A673 (cell line): ENCODE data around the gene GAB2. TPM values are rescaled to one million over a fixed set of nuclear protein-coding genes. Genes with fewer than 3 reads are reported as not detected.

ENCODE experiments used
- BruUV-seq: library from RNA; stranded (reverse); fragments of 400-500 nt; replicated peaks from 2 replicates; lab custom pipeline; 2021; lab: Mats Ljungman, UMichigan
- CTCF ChIA-PET: fragments of 300-600 bp; sonication (Branson Sonifier 250); formaldehyde crosslinking; loops from one replicate; lab custom pipeline; 2022; ENCODE audit warnings: antibody characterized with exemption; lab: Charles Lee
- POLR2A ChIA-PET: fragments of 300-600 bp; sonication (Branson Sonifier 250); formaldehyde crosslinking; loops from one replicate; lab custom pipeline; 2022; ENCODE audit warnings: antibody characterized with exemption; ENCODE audit not compliant: low non-redundant PET; lab: Charles Lee
- DNase-seq: peaks from one replicate; pipeline ENCODE4 v3.0.0-alpha.2; 2015; ENCODE audit warnings: low spot score
- H3K27ac ChIP-seq: fragments of 200-600 bp; sonication (generic); 2 replicates; pipeline ENCODE4 v1.5.1; 2016; ENCODE audit warnings: mixed run types, low read depth, mild to moderate bottlenecking, mixed read lengths, antibody characterized with exemption, low read length; ENCODE audit not compliant: poor library complexity, severe bottlenecking
- H3K27me3 ChIP-seq: fragments of 200-600 bp; sonication (generic); replicated peaks from 2 replicates; pipeline ENCODE4 v1.6.1; 2017; ENCODE audit warnings: mixed run types, low read depth, mild to moderate bottlenecking, mixed read lengths, antibody characterized with exemption, low read length; ENCODE audit not compliant: insufficient read depth, poor library complexity
- H3K36me3 ChIP-seq: fragments of 200-600 bp; sonication (generic); 2 replicates; pipeline ENCODE4 v1.6.1; 2016; ENCODE audit warnings: mixed run types, mild to moderate bottlenecking, mixed read lengths, antibody characterized with exemption, low read length; ENCODE audit not compliant: insufficient read depth, poor library complexity, severe bottlenecking
- H3K4me1 ChIP-seq: fragments of 200-600 bp; sonication (generic); 2 replicates; pipeline ENCODE4 v1.6.1; 2017; ENCODE audit warnings: mixed run types, mild to moderate bottlenecking, mixed read lengths, antibody characterized with exemption, low read length; ENCODE audit not compliant: insufficient read depth, poor library complexity, severe bottlenecking
- H3K4me3 ChIP-seq: fragments of 200-600 bp; sonication (generic); 2 replicates; pipeline ENCODE4 v1.5.1; 2016; ENCODE audit warnings: low read depth, mixed run types, mild to moderate bottlenecking, mixed read lengths, low read length; ENCODE audit not compliant: poor library complexity, severe bottlenecking
- H3K9me3 ChIP-seq: fragments of 200-600 bp; sonication (generic); 2 replicates; pipeline ENCODE4 v1.6.1; 2016; ENCODE audit warnings: mixed run types, low read depth, mild to moderate bottlenecking, mixed read lengths, antibody characterized with exemption, low read length; ENCODE audit not compliant: poor library complexity, severe bottlenecking
- CTCF ChIP-seq: fragments of 300-800, 200-600 bp; sonication (generic); conservative IDR thresholded peaks from 2 replicates; pipeline ENCODE4 v1.5.1; 2017; ENCODE audit warnings: low read depth, mild to moderate bottlenecking, antibody characterized with exemption, low read length, moderate library complexity, mixed read lengths
- EZH2 ChIP-seq: fragments of 200-600 bp; sonication (generic); IDR thresholded peaks from 2 replicates; pipeline ENCODE4 v1.6.1; 2017; ENCODE audit warnings: borderline replicate concordance, low read depth, mild to moderate bottlenecking, mixed read lengths, antibody characterized with exemption, low read length; ENCODE audit not compliant: poor library complexity, severe bottlenecking
- intact Hi-C: fragments of 100-400 bp; cut with micrococcal nuclease; formaldehyde crosslinking; loops from one replicate; pipeline ENCODE4 v1.10.0; 2022; ENCODE audit not compliant: unreplicated experiment
- total RNA-seq: library from RNA; stranded (reverse); gene quantifications from 2 replicates; pipeline ENCODE4 v1.2.3, GENCODE V29; 2021

The GAB2 gene
- total RNA-seq, 1 experiment from 2014 or later = 21.5 TPM

GRCh38 chr11:78262238-78262637, 155.4 kb downstream of the GAB2 start:
- POLR2A ChIA-PET = no interaction called here
- no TSS peak for BruUV-seq
- CTCF ChIA-PET = no interaction called here

GRCh38 chr11:78261828-78262227, 155.8 kb downstream of the GAB2 start:
- POLR2A ChIA-PET = no interaction called here
- no peaks in the 10 kb centered on the region for H3K36me3 ChIP-seq

More at GRCh38 chr11:78262238-78262637, 155.4 kb downstream of the GAB2 start:
- Histone ChIP-seq H3K27me3 (no peaks in the 10 kb centered on the region), H3K9me3 (no peaks in the 10 kb centered on the region), H3K27ac (no peak overlapping the region), H3K36me3 (no peaks in the 10 kb centered on the region), H3K4me1 (peaks cover 3% of the 10 kb centered on the region), H3K4me3 (no peak overlapping the region)
- DNase-seq = no peak
- intact Hi-C loops = no loop called here
- no peak for TF ChIP-seq EZH2
- no peak for TF ChIP-seq CTCF

GRCh38 chr11:78261367-78261766, 156.3 kb downstream of the GAB2 start:
- BruUV-seq = no TSS peak

More at GRCh38 chr11:78261828-78262227, 155.8 kb downstream of the GAB2 start:
- no peak for TF ChIP-seq CTCF
- TF ChIP-seq EZH2 = no peak
- Histone ChIP-seq H3K4me1 (peaks cover 7% of the 10 kb centered on the region), H3K4me3 (no peak overlapping the region), H3K27ac (no peak overlapping the region), H3K27me3 (no peaks in the 10 kb centered on the region), H3K9me3 (no peaks in the 10 kb centered on the region)
- no TSS peak for BruUV-seq
- DNase-seq = no peak
- intact Hi-C loops = no loop called here
- CTCF ChIA-PET = no interaction called here

More at GRCh38 chr11:78261367-78261766, 156.3 kb downstream of the GAB2 start:
- TF ChIP-seq EZH2 = no peak
- TF ChIP-seq CTCF = no peak
- Histone ChIP-seq H3K4me3 (no peak overlapping the region), H3K36me3 (no peaks in the 10 kb centered on the region), H3K4me1 (peaks cover 12% of the 10 kb centered on the region), H3K27ac (no peak overlapping the region), H3K27me3 (no peaks in the 10 kb centered on the region), H3K9me3 (no peaks in the 10 kb centered on the region)
- intact Hi-C loops = no loop called here
- CTCF ChIA-PET = no interaction called here
- DNase-seq = no peak
- POLR2A ChIA-PET = no interaction called here
